K562 (cell line): ENCODE results near the gene NAXE.

Source experiments
- CTCF ChIP-seq, 3 experiments: IDR thresholded peaks in 2 of 3; conservative IDR thresholded peaks in 1 of 3; 2 replicates each; pipeline ENCODE4 v1.5.1; 2011 to 2012; ENCODE audit warnings: low read length in 3 of 3, mild to moderate bottlenecking in 3 of 3, control low read depth in 2 of 3, improper control_type of control experiment in 1 of 3, inconsistent platforms in 1 of 3, low read depth in 1 of 3, mixed read lengths in 1 of 3, moderate library complexity in 1 of 3; ENCODE audit not compliant: insufficient read depth in 2 of 3
- ETV1 ChIP-seq: fragments of 450-650 bp; conservative IDR thresholded peaks from 2 replicates; pipeline ENCODE4 v1.6.1; 2016; ENCODE audit warnings: missing genetic modification characterization, control low read depth, low read depth, missing compliant biosample characterization
- GATAD2B ChIP-seq: fragments of 450-650 bp; IDR thresholded peaks from 2 replicates; pipeline ENCODE4 v1.6.1; 2017; ENCODE audit warnings: mild to moderate bottlenecking, borderline replicate concordance
- HIVEP1 ChIP-seq: fragments of 250-450 bp; sonication (Bioruptor Pico); IDR thresholded peaks from 2 replicates; pipeline ENCODE4 v1.4.0; 2020; ENCODE audit warnings: mild to moderate bottlenecking
- NCOA4 ChIP-seq: fragments of 450-650 bp; IDR thresholded peaks from 2 replicates; pipeline ENCODE4 v1.6.1; 2018; ENCODE audit warnings: mild to moderate bottlenecking; ENCODE audit not compliant: partially characterized antibody
- PHB2 ChIP-seq: fragments of 450-650 bp; IDR thresholded peaks from 2 replicates; pipeline ENCODE4 v1.6.1; 2017; ENCODE audit warnings: low read depth
- ZNF143 ChIP-seq: sonication (generic); formaldehyde crosslinking; IDR thresholded peaks from 2 replicates; pipeline ENCODE4 v1.9.0; 2022; ENCODE audit warnings: mild to moderate bottlenecking, missing genetic modification reagents

- TF ChIP-seq NCOA4 (no peak), GATAD2B (no peak), CTCF (IDR thresholded peaks at IDR 0.05 in 2 of 3, conservative IDR thresholded peaks at IDR 0.05 in 1 of 3; ENCODE audit: insufficient read depth in 2 of 3, low read depth in 1 of 3, low read length in 3 of 3) (no peak), PHB2 (no peak), ETV1 (tag) (no peak), HIVEP1 (CRISPR knock-in tag) (no peak), ZNF143 (CRISPR knock-in tag) (no peak)
Observed at GRCh38 chr1:156579472-156579871, 12.1 kb upstream of the NAXE start, which contains the start of gene TTC24.
